ENCODE results near the gene PPP1R12A.

PPP1R12A gene

DNA sequence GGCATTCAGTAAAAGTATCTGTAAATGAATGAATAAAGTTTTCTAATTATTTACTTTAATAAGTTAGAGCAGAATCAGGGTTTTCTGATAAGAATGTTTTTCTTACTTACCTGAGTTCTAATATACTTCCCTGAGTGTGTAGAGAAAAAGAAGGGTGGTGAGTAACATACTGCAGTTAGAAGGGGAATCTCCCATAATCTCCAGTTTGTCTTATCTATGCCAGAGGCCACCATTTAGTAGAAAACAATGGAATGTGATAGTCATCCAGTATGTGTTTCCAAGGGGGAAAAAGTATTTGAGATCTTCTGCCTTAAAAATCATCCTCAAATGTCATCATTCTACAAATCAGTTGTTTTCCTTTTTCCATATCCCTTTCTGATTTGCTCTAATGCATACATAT is 187.6 kb downstream of the PPP1R12A start:
- Histone ChIP-seq H3K27me3 (ENCODE audit: control insufficient read depth, insufficient read depth, low read length) (no peaks in the 10 kb centered on the region), H3K4me1 (ENCODE audit: control insufficient read depth, low read depth, low read length) (no peaks in the 10 kb centered on the region), H3K9me3 (ENCODE audit: control insufficient read depth, low read depth, low read length) (no peaks in the 10 kb centered on the region), H3K4me3 (ENCODE audit: low read length) (no peak overlapping the region), H3K9ac (ENCODE audit: low read length) (no peak overlapping the region), H3K27ac (ENCODE audit: low read length) (no peak overlapping the region), H3K36me3 (ENCODE audit: control insufficient read depth, low read depth, low read length) (no peaks in the 10 kb centered on the region)

GRCh38 chr12:79737875-79738718 is 196.8 kb downstream of the PPP1R12A start:
- no peak overlapping the region for H3K27ac ChIP-seq (ENCODE audit: low read length)
- no peak overlapping the region for H3K4me3 ChIP-seq (ENCODE audit: low read length)
- no peaks in the 10 kb centered on the region for H3K27me3 ChIP-seq (ENCODE audit: control insufficient read depth, insufficient read depth, low read length)
- H3K9ac ChIP-seq (ENCODE audit: low read length) = no peak overlapping the region
- H3K9me3 ChIP-seq (ENCODE audit: control insufficient read depth, low read depth, low read length) = no peaks in the 10 kb centered on the region
- H3K36me3 ChIP-seq (ENCODE audit: control insufficient read depth, low read depth, low read length) = no peaks in the 10 kb centered on the region
- peaks cover 7% of the 10 kb centered on the region for H3K4me1 ChIP-seq (ENCODE audit: control insufficient read depth, low read depth, low read length)

GRCh38 chr12:79732638-79733037 is 202.3 kb downstream of the PPP1R12A start:
- Histone ChIP-seq H3K4me1 (ENCODE audit: control insufficient read depth, low read depth, low read length) (peaks cover 7% of the 10 kb centered on the region), H3K4me3 (ENCODE audit: low read length) (no peak overlapping the region), H3K27me3 (ENCODE audit: control insufficient read depth, insufficient read depth, low read length) (no peaks in the 10 kb centered on the region), H3K27ac (ENCODE audit: low read length) (no peak overlapping the region), H3K36me3 (ENCODE audit: control insufficient read depth, low read depth, low read length) (no peaks in the 10 kb centered on the region), H3K9me3 (ENCODE audit: control insufficient read depth, low read depth, low read length) (no peaks in the 10 kb centered on the region), H3K9ac (ENCODE audit: low read length) (no peak overlapping the region)

DNA sequence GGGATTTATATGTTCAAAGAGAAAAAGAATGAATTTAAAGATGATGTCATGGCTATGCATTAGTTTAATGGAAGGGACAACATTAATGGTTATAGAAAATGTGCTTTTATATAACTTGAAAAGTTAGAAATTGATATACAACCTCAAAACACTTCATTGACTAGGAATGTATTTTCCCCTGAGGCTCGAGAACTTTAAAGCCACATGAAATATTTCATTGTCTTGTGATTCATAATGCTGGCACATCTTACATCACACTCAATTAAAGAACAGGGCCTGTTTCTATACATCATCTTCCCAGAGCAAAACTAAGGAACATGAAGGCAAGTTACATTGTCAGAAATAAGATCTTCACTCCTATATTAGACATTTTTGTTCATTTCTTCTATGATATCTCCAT is 208.9 kb downstream of the PPP1R12A start:
- H3K9ac ChIP-seq (ENCODE audit: low read length) = no peak overlapping the region
- H3K4me1 ChIP-seq (ENCODE audit: control insufficient read depth, low read depth, low read length) = no peaks in the 10 kb centered on the region
- H3K4me3 ChIP-seq (ENCODE audit: low read length) = no peak overlapping the region
- H3K36me3 ChIP-seq (ENCODE audit: control insufficient read depth, low read depth, low read length) = no peaks in the 10 kb centered on the region
- no peaks in the 10 kb centered on the region for H3K9me3 ChIP-seq (ENCODE audit: control insufficient read depth, low read depth, low read length)
- H3K27ac ChIP-seq (ENCODE audit: low read length) = no peak overlapping the region
- H3K27me3 ChIP-seq (ENCODE audit: control insufficient read depth, insufficient read depth, low read length) = no peaks in the 10 kb centered on the region

Measured in iPS-18a (cell line).